ENCODE measurements around the gene DSCAML1.
"Not testable (repeated sequence)": the region's sequence is repeated elsewhere in the genome, so short reads cannot be mapped to it uniquely, and the experiment has no call there.

DSCAML1 gene

GRCh38 chr11:117766026-117766425, 31.0 kb downstream of the DSCAML1 start:
- no peak for DNase-seq (ENCODE audit: low read depth in 2 of 2, low spot score in 1 of 2)

GRCh38 chr11:117765068-117765467, 31.9 kb downstream of the DSCAML1 start:
- DNase-seq (ENCODE audit: low read depth in 2 of 2, low spot score in 1 of 2), result no peak

- not testable (repeated sequence) for DNase-seq (ENCODE audit: low read depth in 2 of 2, low spot score in 1 of 2)
Measured at GRCh38 chr11:117763465-117763864, 33.6 kb downstream of the DSCAML1 start.

GRCh38 chr11:117761993-117762392, 35.0 kb downstream of the DSCAML1 start:
- DNase-seq (ENCODE audit: low read depth in 2 of 2, low spot score in 1 of 2), result no peak

- DNase-seq (ENCODE audit: low read depth in 2 of 2, low spot score in 1 of 2), result no peak
Measured at GRCh38 chr11:117759305-117759704, 37.7 kb downstream of the DSCAML1 start.

GRCh38 chr11:117754030-117754429, 43.0 kb downstream of the DSCAML1 start:
- DNase-seq (ENCODE audit: low read depth in 2 of 2, low spot score in 1 of 2), result no peak

- DNase-seq (ENCODE audit: low read depth in 2 of 2, low spot score in 1 of 2), result no peak
Measured at GRCh38 chr11:117752721-117753237, 44.2 kb downstream of the DSCAML1 start.

GRCh38 chr11:117752071-117752470, 44.9 kb downstream of the DSCAML1 start:
- DNase-seq (ENCODE audit: low read depth in 2 of 2, low spot score in 1 of 2), result no peak

- no peak for DNase-seq (ENCODE audit: low read depth in 2 of 2, low spot score in 1 of 2)
Measured at GRCh38 chr11:117750916-117751662, 45.9 kb downstream of the DSCAML1 start.

GRCh38 chr11:117750357-117750756, 46.7 kb downstream of the DSCAML1 start:
- no peak for DNase-seq (ENCODE audit: low read depth in 2 of 2, low spot score in 1 of 2)

GRCh38 chr11:117749541-117749910, 47.5 kb downstream of the DSCAML1 start:
- no peak for DNase-seq (ENCODE audit: low read depth in 2 of 2, low spot score in 1 of 2)

- no peak for DNase-seq (ENCODE audit: low read depth in 2 of 2, low spot score in 1 of 2)
Measured at GRCh38 chr11:117748771-117749540, 48.1 kb downstream of the DSCAML1 start.

GRCh38 chr11:117747892-117748291, 49.1 kb downstream of the DSCAML1 start:
- DNase-seq (ENCODE audit: low read depth in 2 of 2, low spot score in 1 of 2), result no peak

GRCh38 chr11:117745346-117745745, 51.7 kb downstream of the DSCAML1 start:
- DNase-seq (ENCODE audit: low read depth in 2 of 2, low spot score in 1 of 2), result no peak

GRCh38 chr11:117744471-117745150, 52.4 kb downstream of the DSCAML1 start:
- DNase-seq (ENCODE audit: low read depth in 2 of 2, low spot score in 1 of 2), result no peak

- DNase-seq (ENCODE audit: low read depth in 2 of 2, low spot score in 1 of 2), result no peak
Measured at GRCh38 chr11:117743121-117743815, 53.7 kb downstream of the DSCAML1 start.

- no peak for DNase-seq (ENCODE audit: low read depth in 2 of 2, low spot score in 1 of 2)
Measured at GRCh38 chr11:117738246-117738957, 58.6 kb downstream of the DSCAML1 start.

- DNase-seq (ENCODE audit: low read depth in 2 of 2, low spot score in 1 of 2), result no peak
Measured at GRCh38 chr11:117735350-117735977, 61.6 kb downstream of the DSCAML1 start.

GRCh38 chr11:117734601-117735024, 62.4 kb downstream of the DSCAML1 start:
- DNase-seq (ENCODE audit: low read depth in 2 of 2, low spot score in 1 of 2), result no peak

- no peak for DNase-seq (ENCODE audit: low read depth in 2 of 2, low spot score in 1 of 2)
Measured at GRCh38 chr11:117733316-117733715, 63.7 kb downstream of the DSCAML1 start.
